ENCODE data around the gene PVALB. TPM values are rescaled to one million over a fixed set of nuclear protein-coding genes. Genes with fewer than 3 reads are reported as not detected.
"Not testable (repeated sequence)": the region's sequence is repeated elsewhere in the genome, so short reads cannot be mapped to it uniquely, and the experiment has no call there.

The PVALB gene
- total RNA-seq, 1 donor = not detected

DNA sequence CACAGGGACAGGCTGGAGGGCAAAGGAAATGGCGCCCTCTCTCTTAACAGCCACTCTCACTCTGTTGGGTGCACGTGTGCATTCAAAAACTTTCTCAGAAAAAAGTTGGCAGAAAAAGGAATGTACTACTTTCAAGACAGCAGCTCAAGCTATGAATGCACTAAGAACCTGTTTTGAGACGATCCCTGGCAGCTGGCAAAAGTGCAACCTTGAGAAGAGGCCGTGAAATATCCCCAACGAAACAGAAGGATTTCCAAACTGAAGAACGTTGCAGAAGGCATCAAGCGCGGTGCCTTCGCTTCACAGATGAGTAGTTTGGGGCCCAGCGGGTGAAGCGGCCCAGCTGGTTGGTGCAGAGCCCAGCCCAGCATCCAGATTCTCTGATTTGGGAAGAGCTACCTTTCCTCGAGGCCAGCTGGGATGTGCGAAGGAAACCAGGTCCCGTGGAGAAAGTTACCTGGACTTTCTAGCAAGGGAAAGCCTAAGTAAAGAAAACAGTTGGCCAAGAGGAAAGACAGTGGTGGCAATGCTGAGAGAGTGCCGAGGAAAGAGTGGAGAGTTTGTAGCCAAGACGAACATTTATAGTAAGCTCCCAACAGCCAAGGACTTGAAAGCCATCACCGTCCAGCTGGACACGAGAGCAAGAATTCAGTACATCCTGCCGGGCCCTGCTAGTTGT lies 57.2 kb downstream of the PVALB start:
- DNase-seq (ENCODE audit: low read depth in 2 of 3, low spot score in 2 of 3) = no peak

DNA sequence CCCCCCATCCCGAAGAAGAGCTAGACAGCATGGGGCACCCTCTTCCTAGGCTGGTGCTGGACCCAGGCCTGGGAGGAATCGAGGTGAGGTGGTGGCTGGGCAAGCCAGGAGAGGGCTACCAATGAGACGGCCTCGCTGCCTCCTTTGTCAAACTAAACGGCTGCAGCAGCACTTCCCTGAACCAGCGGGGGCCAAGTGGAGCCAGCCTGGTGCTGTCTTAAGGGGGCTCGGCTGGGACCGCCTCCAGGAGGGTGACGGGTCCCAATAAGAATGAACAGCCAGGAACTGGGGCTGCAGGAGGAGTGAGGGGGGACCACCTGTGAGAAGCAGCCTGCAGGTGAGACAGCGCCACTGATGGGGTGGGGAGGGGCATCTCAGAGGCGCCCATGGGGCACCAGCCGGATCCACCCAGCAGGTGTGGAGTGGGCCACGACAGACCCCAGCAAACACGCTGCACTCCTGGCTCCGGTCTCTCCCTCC lies 58.0 kb downstream of the PVALB start:
- no peak for DNase-seq (ENCODE audit: low read depth in 2 of 3, low spot score in 2 of 3)

DNA sequence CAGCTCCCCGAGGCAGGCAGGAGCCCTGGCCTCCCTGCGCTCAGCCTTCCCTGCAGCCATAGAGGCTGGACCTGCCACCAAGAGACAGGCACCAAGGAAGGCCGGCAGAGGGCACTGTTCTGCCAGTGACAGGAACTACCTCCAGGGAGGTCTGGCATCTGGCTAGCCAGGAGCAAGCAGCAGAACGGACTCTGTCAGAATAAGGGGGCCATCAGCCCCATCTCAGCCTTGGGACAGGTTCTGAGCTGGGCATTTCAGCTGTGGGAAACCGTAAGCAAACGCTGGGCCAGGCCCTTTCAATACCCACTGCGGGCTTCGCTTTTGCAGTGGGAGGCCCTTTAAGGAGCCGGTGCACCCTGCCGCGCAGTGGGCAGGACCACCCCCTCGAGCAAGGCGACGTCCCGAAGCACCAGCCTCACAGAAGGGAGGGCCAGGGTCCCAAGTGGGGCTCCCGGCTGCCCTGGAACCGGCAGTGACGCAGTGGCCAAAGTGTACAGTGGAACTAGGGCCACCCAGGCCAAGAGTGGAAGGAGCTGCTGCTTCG lies 59.1 kb downstream of the PVALB start:
- peak; percentile 31 to 82 (median 72) for DNase-seq (ENCODE audit: low read depth in 2 of 3, low spot score in 2 of 3)

DNA sequence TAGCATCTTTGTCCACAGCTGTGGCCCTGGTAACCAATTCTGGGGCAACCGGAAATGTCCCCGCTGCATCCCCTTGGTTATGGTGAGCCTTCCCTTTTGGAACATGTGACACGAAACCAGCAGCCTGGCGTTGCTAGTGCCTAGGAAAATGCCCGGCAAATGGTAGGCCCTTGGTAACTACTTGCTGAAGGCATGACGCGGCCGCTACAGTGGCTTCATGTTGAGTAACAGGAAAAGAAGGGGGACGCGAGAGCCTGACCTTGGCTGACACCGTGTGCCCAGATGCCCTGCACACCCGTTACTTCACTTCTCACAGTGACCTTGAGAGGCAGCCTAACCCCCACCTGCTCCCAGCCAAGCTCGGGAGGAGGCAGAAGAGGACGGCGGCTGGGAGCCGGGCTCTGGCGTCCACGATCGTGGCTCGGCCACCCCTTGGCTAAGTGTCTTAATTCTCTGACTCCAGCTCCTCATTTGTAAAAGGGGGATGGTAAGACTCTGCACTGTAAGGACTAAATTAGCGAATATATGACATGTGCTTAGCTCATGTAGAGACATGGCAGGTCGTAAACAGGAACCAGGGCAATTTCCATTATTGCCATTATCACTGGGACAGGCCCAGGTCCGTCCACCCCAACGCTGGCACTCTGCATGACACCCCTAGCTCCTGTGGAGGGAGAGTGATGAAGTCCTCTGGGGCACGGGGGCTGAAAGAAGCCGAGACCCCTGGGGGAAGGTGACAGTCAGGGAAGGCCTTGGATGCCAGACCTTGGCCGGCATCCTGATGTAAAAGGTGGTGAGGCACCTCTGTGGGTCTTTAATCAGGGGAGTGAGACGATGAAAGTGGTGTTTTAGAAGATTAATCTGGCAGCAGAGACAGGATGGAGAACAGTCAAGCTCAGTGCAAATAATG lies 59.8 kb downstream of the PVALB start:
- DNase-seq (ENCODE audit: low read depth in 2 of 3, low spot score in 2 of 3) = no peak

DNA sequence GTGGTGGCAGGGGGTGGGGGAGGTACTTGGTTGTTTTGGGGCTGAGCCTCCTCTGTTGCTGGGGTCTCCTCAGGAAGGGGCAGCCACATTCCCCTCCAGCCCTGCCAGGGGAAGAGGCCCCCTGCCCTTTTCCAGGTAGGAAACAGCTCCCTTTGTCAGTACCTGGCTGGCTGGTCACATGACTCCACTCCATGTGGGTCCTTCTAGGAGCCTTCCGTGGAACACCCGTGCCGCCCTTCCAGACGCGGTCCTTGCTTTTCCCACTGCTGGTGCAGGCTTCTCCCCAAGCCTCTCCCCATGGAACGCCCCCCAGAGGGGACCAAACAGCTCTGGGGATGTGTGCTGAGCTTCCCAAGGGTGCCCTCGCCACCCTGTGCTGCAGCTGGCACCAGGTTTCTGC lies 60.8 kb downstream of the PVALB start:
- DNase-seq (ENCODE audit: low read depth in 2 of 3, low spot score in 2 of 3) = no peak

DNA sequence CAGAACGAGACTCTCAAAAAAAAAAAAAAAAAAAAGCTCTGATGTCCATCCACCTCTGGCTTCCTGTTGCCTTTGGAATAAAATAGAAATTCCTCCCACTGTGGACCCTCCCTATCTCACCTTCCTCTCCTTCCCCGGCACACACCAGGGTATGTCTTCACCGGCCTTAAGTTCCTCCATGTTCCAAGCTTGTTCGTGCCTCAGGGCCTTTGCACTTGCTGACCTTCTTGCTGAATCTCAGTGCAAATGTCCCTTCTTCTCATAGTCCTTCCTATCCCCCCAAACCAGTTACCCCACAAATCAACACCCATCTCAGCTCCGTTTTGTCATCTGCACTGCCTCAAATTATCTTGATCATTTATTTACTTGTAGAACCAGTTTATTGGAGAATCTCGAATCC lies 61.5 kb downstream of the PVALB start:
- no peak for DNase-seq (ENCODE audit: low read depth in 2 of 3, low spot score in 2 of 3)

DNA sequence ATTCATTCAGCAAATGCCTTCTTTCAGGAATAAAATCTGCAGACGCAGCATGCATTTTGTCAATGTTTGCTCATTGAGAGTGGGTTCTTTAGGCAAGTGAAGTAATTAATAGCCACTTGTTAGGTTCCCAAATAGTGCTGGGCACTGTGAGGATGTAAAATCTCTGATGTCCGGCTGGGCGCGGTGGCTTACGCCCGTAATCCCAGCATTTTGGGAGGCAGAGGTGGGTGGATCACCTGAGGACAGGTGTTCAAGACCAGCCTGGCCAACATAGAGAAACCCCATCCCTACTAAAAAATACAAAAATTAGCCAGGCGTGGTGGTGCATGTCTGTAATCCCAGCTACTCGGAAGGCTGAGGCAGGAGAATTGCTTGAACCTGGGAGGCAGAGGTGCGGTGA lies 62.0 kb downstream of the PVALB start:
- DNase-seq (ENCODE audit: low read depth in 2 of 3, low spot score in 2 of 3) = not testable (repeated sequence)

DNA sequence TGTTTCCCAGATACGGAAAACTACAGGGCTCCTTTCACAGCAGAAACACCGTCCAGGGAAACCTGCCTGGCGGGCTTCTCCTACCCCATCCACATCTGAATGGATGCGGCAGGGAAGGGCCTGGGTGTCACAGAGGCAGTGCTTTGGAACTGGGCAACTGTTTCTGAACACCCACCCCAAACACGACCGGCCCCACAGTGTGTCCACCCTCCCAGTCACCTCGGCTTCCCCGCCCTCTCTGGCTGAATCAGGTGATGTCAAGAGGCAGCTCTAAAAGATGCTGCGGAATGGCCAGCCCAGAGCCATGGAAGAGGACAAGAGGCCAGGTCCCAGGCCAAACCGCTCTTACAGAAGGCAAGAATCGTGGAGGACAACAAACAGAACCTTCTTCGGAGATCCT lies 62.9 kb downstream of the PVALB start:
- no peak for DNase-seq (ENCODE audit: low read depth in 2 of 3, low spot score in 2 of 3)

DNA sequence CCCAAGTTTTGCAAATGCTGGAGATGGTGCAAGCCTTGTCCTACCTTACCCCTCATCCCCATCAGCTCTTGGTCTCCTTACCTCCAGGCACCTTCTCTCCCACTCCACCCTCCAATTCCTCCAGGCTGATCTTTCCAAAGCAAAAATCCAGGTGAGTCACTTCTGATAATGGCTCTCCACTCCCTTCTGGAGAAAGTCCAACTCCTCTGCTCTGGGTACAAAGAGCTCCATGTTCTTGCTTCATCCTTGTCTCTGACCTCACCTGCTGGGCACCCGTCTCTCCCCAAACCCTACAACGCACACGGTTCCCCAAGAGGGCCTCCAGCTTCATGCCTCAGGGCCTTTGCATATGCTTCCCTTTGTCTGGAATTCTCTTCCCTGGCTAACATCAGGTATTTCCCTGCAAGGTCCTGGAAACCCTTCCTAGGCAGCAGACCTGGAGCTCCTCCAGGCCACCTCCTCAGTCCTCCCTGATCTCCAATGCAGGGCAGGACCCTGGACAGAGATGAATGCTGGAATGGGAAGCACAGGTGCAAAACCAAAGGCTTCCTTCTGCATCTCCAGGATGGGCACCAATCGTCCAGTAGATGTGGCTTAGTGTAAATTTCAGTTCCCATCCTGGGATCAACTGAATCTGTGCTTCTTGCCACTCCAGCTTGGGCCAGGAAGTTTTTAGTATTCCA lies 63.6 kb downstream of the PVALB start:
- no peak for DNase-seq (ENCODE audit: low read depth in 2 of 3, low spot score in 2 of 3)

Other genes starting within 250 kb of the PVALB start
- gene CACNG2, start 113.3 kb downstream of the PVALB start, total RNA-seq = not detected
- 12.7 TPM for gene IFT27, start 40.9 kb downstream of the PVALB start, total RNA-seq
- gene NCF4, start 44.0 kb upstream of the PVALB start, total RNA-seq = 108 TPM
- 132 TPM for gene CSF2RB, start 96.6 kb upstream of the PVALB start, total RNA-seq
- gene TST, start 202.4 kb upstream of the PVALB start, total RNA-seq = 35.0 TPM
- gene MPST, start 202.7 kb upstream of the PVALB start, total RNA-seq = 125 TPM
- gene KCTD17, start 234.7 kb upstream of the PVALB start, total RNA-seq = 12.9 TPM

Measured in hematopoietic multipotent progenitor cell (in vitro differentiated cells).